Astrocyte of the cerebellum (primary cell): ENCODE results near the gene AVEN.

Experiments used
- DNase-seq: peaks from one replicate; pipeline ENCODE4 v3.0.0-alpha.2; 2011; ENCODE audit warnings: low read depth
- H3K4me3 ChIP-seq: 2 replicates; pipeline ENCODE4 v1.5.1; 2011; ENCODE audit warnings: mild to moderate bottlenecking, low read depth, low read length, moderate library complexity
- CTCF ChIP-seq: IDR thresholded peaks from 2 replicates; pipeline ENCODE4 v1.5.1; 2012; ENCODE audit warnings: low read length, low read depth, moderate library complexity, mild to moderate bottlenecking; ENCODE audit errors: missing control alignments
- in situ Hi-C: cut with HindIII; loops from 2 replicates; pipeline ENCODE4 v1.10.0; 2017; ENCODE audit warnings: low sequenced_read_pairs

The AVEN gene

GRCh38 chr15:33915571-33916407 is 123.2 kb downstream of the AVEN start:
- DNase-seq = no peak
- in situ Hi-C loops = no loop called here
- no peak overlapping the region for H3K4me3 ChIP-seq

GRCh38 chr15:33913459-33913858 is 125.5 kb downstream of the AVEN start:
- no peak for DNase-seq
- no peak for TF ChIP-seq CTCF
- in situ Hi-C loops = no loop called here
- no peak overlapping the region for H3K4me3 ChIP-seq

More at GRCh38 chr15:33915571-33916407, 123.2 kb downstream of the AVEN start:
- no peak for TF ChIP-seq CTCF

- DNase-seq = no peak
- in situ Hi-C loops = no loop called here
- no peak overlapping the region for H3K4me3 ChIP-seq
- no peak for TF ChIP-seq CTCF
Observed at GRCh38 chr15:33912326-33912725, 126.7 kb downstream of the AVEN start.

- no peak overlapping the region for H3K4me3 ChIP-seq
- DNase-seq = peak; percentile 5
- no peak for TF ChIP-seq CTCF
- in situ Hi-C loops = no loop called here
Observed at GRCh38 chr15:33910741-33911140, 128.3 kb downstream of the AVEN start.

GRCh38 chr15:33908406-33908805 is 130.6 kb downstream of the AVEN start:
- H3K4me3 ChIP-seq = no peak overlapping the region
- no peak for TF ChIP-seq CTCF
- in situ Hi-C loops = no loop called here
- no peak for DNase-seq

- in situ Hi-C loops = no loop called here
- no peak for TF ChIP-seq CTCF
Observed at GRCh38 chr15:33907326-33907725, 131.7 kb downstream of the AVEN start.

More at GRCh38 chr15:33907326-33907725, 131.7 kb downstream of the AVEN start:
- DNase-seq = no peak
- no peak overlapping the region for H3K4me3 ChIP-seq
